ENCODE data around the gene SLC29A2.
A peak's percentile ranks its signal among the peaks of the same experiment; 100 is the strongest.
"Not testable (repeated sequence)": the region's sequence is repeated elsewhere in the genome, so short reads cannot be mapped to it uniquely, and the experiment has no call there.

The SLC29A2 gene

DNA sequence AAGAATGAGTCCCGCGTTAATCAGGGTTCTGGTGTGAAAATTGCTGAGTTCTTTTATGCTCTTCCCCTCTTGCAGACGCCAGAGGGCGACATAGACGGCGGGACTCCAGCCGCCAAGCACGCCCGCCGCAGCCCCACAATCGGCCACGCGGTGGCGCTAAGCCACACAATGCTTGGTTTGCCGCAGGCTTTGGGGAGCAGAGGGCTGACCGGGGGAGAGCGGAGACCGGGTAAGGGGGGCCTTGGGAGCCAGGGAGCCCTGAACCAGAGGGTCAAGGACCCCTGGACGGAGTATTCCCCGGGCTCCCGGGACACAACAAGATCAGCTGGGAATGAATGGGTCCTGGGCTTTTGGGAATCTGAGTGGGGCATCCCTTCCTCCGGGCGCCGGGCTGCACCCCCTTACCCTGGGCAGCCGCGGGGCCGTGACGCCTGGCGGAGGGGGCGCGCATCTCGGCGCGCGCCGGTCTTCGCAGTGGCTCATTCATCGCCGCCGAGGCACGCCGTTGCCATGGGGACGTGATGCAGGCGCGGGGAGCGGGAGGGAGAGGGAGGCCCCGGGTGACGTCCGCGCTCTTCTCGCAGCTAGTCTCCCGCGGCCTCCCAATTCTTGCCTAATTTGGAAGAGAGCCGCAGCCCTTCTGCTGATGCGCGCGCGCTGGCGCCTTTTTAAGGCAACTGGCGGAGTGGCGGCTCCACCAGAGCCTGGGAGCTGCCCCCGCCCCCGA is 37.1 kb upstream of the SLC29A2 start:
- H3K4me3 ChIP-seq (ENCODE audit: low read length): peak overlapping the region; percentile 57; the same call in 1 of the 2 replicates
- no peak for TF ChIP-seq ZNF274 (IDR thresholded peaks at IDR 0.05; ENCODE audit: low read depth, low read length)

- TF ChIP-seq ZNF274 (IDR thresholded peaks at IDR 0.05; ENCODE audit: low read depth, low read length): no peak
- no peak overlapping the region for H3K4me3 ChIP-seq (ENCODE audit: low read length)
Observed at GRCh38 chr11:66407651-66408050, 36.1 kb upstream of the SLC29A2 start.

GRCh38 chr11:66393954-66394353 is 22.4 kb upstream of the SLC29A2 start:
- no peak for TF ChIP-seq ZNF274 (IDR thresholded peaks at IDR 0.05; ENCODE audit: low read depth, low read length)

GRCh38 chr11:66391322-66391721 is 19.8 kb upstream of the SLC29A2 start:
- TF ChIP-seq ZNF274 (IDR thresholded peaks at IDR 0.05; ENCODE audit: low read depth, low read length): no peak
- no peak overlapping the region for H3K4me3 ChIP-seq (ENCODE audit: low read length)

More at GRCh38 chr11:66393954-66394353, 22.4 kb upstream of the SLC29A2 start:
- no peak overlapping the region for H3K4me3 ChIP-seq (ENCODE audit: low read length)

GRCh38 chr11:66388780-66389386 is 17.3 kb upstream of the SLC29A2 start:
- TF ChIP-seq ZNF274 (IDR thresholded peaks at IDR 0.05; ENCODE audit: low read depth, low read length): no peak
- H3K4me3 ChIP-seq (ENCODE audit: low read length): no peak overlapping the region

GRCh38 chr11:66386171-66387069 is 14.9 kb upstream of the SLC29A2 start:
- no peak for TF ChIP-seq ZNF274 (IDR thresholded peaks at IDR 0.05; ENCODE audit: low read depth, low read length)

DNA sequence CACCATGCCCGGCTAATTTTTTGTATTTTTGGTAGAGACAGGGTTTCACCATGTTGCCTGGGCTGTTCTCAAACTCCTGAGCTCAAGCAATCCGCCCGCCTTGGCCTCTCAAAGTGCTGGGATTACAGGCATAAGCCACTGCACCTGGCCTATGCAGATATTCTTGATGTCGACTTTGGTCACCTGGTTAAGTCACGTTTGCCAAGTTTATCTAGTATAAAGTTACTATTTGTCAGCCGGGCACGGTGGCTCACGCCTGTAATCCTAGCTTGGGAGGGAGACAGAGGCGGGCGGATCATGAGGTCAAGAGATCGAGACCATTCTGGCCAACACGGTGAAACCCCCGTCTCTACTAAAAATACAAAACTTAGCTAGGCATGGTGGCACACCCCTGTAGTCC is 12.8 kb upstream of the SLC29A2 start:
- H3K4me3 ChIP-seq (ENCODE audit: low read length): not testable (repeated sequence)

More at GRCh38 chr11:66386171-66387069, 14.9 kb upstream of the SLC29A2 start:
- no peak overlapping the region for H3K4me3 ChIP-seq (ENCODE audit: low read length)

GRCh38 chr11:66380264-66380663 is 8.7 kb upstream of the SLC29A2 start:
- not testable (repeated sequence) for H3K4me3 ChIP-seq (ENCODE audit: low read length)

DNA sequence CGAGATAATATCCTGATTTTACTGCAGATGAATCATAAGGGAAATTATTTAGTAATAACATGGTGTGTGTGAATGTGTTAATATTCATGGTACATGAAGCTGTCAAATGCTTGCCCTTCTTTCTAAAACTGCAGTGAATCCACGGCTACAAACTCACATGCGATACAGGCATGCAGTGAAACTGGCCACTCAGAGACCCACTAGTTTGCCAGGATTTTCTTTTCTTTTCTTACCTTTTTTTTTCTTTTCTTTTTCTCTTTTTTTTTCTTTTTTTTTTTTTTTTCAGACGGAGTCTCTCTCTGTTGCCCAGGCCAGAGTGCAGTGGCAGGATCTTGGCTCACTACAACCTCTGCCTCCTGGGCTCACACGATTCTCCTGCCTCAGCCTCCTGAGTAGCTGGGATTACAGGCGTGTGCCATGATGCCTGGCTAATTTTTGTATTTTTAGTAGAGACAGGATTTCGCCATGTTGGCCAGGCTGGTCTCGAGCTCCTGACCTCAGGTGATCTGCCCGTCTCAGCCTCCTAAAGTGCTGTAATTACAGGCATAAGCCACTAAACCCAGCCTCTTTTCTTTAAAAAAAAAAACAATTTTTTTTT is 2.2 kb upstream of the SLC29A2 start:
- not testable (repeated sequence) for H3K4me3 ChIP-seq (ENCODE audit: low read length)

DNA sequence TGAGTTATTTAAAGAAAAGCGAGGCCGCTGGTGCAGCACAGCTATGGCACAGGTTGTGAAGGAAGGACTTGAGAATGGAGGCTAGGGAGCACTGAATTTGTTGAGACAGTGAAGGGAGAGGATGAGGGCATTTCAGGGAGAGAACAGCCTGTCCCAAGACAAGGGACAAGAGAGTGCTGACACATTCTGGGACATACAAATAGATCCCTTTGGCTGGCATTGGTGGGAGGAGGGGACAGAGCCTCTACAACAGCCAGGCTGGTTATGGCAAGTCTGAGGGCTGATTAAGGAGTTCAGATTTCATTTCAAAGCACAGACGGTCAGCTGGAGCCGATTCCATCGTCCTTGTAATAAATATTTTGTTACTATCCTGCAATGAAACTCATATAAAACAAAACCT is 1.7 kb upstream of the SLC29A2 start:
- TF ChIP-seq ZNF274 (IDR thresholded peaks at IDR 0.05; ENCODE audit: low read depth, low read length): no peak
- H3K4me3 ChIP-seq (ENCODE audit: low read length): no peak overlapping the region

DNA sequence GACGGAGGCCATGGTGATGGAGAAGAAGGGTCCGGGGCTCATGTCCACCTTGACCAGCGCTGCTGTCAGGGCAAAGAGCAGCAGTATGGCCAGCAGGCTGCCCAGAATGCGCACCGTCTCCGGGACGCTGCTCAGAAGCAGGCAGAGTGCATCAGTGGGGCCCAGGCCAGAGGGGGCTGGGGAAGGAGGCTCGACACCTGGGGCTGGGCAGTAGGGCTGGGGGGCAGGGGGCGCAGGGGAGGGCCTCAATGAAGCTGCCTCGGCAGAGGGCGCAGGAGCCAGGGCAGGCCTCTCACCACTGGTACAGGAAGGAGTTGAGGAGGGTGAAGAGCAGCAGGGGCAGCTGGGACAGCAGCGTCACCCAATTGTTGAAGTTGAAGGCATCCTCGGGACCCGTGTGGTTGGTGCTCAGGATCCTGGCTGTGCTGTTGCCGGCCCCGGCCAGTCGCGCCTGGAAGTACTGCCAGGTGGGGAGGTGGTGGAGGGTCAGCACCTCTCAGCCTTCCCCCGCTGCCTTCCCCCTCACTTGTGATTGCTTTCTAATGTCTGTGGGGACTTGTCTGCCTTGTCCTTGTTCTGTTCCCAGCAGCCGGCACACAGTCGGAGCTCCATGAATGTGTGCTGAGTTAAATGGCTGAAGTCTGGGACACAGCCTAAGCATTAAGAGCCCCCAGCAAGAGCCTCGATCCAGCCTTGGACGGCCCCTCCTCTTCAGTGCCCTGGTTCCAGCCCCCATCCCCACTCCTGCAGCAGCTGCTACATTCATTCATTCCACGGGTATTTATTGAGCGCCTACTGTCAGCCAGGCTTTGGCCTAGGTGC is 2.3 kb downstream of the SLC29A2 start:
- TF ChIP-seq ZNF274 (IDR thresholded peaks at IDR 0.05; ENCODE audit: low read depth, low read length): no peak
- no peak overlapping the region for H3K4me3 ChIP-seq (ENCODE audit: low read length)

- no peak for TF ChIP-seq ZNF274 (IDR thresholded peaks at IDR 0.05; ENCODE audit: low read depth, low read length)
Observed at GRCh38 chr11:66368484-66368883, 3.1 kb downstream of the SLC29A2 start.

GRCh38 chr11:66367561-66368312 is 3.8 kb downstream of the SLC29A2 start:
- no peak overlapping the region for H3K4me3 ChIP-seq (ENCODE audit: low read length)
- no peak for TF ChIP-seq ZNF274 (IDR thresholded peaks at IDR 0.05; ENCODE audit: low read depth, low read length)

More at GRCh38 chr11:66368484-66368883, 3.1 kb downstream of the SLC29A2 start:
- H3K4me3 ChIP-seq (ENCODE audit: low read length): no peak overlapping the region

Measured in GM08714 (cell line).